ENCODE results near the gene PRR35. TPM values are rescaled to one million over a fixed set of nuclear protein-coding genes. Genes with fewer than 3 reads are reported as not detected.

PRR35 gene
- total RNA-seq, 6 experiments from 2014 or later: not detected

DNA sequence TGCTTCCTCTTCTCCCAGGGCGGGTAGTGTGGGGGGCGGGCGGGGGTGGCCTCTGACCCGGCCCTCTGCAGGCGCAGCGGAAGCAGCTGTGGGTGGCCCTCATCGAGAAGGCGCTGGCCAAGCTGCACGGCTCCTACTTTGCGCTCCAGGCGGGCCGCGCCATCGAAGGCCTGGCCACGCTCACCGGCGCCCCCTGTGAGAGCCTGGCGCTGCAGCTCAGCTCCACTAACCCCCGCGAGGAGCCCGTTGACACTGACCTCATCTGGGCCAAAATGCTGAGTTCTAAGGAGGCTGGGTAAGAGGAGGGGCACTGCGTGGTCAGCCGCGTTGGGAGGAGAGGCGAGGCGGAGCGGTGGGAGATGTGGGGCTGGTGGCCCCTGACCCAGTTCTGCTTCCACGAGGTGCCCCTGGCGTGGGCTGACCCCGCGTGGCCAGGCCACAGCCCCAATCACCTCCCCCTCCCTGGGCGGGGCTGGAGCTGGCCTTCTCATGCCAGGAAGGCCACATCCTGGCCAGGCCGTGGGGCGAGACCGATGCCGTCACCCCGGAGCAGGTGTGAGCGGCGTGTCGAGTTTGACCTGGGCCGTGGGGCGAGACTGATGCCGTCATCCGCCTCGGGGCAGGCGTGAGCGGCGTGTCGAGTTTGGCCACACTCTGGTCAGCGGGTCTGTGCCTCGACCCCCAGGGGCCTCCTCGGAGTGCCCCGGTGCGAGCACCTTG, 10.5 kb upstream of the PRR35 start:
- peaks cover 6% of the 10 kb centered on the region for H3K4me1 Mint-ChIP-seq (ENCODE audit: low read depth)
- no peak overlapping the region for H3K4me3 Mint-ChIP-seq
- H3K9me3 Mint-ChIP-seq: no peaks in the 10 kb centered on the region
- TF ChIP-seq CTCF (IDR thresholded peaks at IDR 0.05): peak; percentile 38; the same call in 1 of the 2 replicates
- H3K27ac Mint-ChIP-seq: no peak overlapping the region
- no peaks in the 10 kb centered on the region for H3K36me3 Mint-ChIP-seq (ENCODE audit: low read depth)
- H3K27me3 Mint-ChIP-seq (ENCODE audit: insufficient read depth): no peaks in the 10 kb centered on the region; the same call in none of the 2 replicates
- DNase-seq: no peak

DNA sequence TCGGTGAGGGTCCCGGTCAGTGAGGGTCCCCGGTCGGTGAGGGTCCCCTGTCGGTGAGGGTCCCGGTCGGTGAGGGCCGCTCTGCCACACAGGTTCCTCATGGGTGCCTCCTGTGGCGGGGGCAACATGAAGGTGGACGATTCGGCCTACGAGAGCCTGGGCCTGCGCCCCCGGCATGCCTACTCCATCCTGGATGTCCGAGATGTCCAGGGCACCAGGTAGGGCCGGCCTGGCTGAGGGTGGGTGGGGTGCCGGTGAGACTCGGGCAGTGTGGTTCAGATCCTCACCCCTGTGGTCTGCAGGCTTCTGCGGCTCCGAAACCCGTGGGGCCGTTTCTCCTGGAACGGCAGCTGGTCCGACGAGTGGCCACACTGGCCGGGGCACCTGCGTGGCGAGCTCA, 9.0 kb upstream of the PRR35 start:
- Mint-ChIP-seq H3K4me1 (ENCODE audit: low read depth) (peaks cover 8% of the 10 kb centered on the region), H3K27me3 (ENCODE audit: insufficient read depth) (no peaks in the 10 kb centered on the region), H3K9me3 (no peaks in the 10 kb centered on the region), H3K4me3 (no peak overlapping the region), H3K27ac (no peak overlapping the region), H3K36me3 (ENCODE audit: low read depth) (no peaks in the 10 kb centered on the region)
- DNase-seq: no peak
- no peak for TF ChIP-seq CTCF (IDR thresholded peaks at IDR 0.05)

- no peak overlapping the region for H3K27ac Mint-ChIP-seq
Measured at GRCh38 chr16:552171-552570, 8.0 kb upstream of the PRR35 start.

DNA sequence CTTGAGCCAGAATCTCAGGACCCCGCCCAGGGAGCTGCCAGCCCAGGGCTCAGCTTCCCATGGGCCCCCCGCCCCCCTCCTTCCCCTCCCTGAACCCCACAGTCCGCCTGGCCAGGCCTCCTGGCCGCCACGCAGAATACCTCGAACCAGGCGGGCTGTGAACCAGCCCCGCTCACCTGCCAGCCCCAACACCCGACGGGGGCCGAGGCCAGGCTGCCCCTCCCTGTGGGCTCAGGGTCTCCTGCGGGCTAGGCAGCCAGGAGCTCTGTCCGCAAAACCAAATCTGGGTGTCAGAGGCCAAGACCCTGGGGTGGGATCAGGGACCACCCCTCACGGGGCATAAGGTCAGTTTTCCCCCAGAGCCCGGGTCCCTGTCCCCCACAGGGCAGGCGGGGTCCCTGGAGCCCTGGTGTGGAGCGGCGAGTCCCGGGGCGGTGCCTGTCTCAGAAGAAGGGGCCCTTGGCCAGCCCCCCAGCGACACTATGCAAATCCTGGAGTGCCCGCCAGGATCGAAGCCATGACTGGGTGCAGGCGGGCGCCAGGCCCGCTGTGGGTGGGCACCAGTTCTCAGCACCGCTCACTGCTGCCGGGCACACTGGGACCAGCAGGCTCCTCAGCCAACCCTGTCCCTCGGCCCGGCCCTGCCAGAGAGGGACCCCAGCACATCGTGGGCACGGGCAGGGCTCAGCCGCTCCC, 6.4 kb upstream of the PRR35 start:
- peaks cover 4% of the 10 kb centered on the region for H3K27me3 Mint-ChIP-seq (ENCODE audit: insufficient read depth)
- no peak overlapping the region for H3K4me3 Mint-ChIP-seq

More at GRCh38 chr16:552171-552570, 8.0 kb upstream of the PRR35 start:
- Mint-ChIP-seq H3K9me3 (no peaks in the 10 kb centered on the region), H3K4me3 (no peak overlapping the region), H3K4me1 (ENCODE audit: low read depth) (peaks cover 8% of the 10 kb centered on the region), H3K27me3 (ENCODE audit: insufficient read depth) (no peaks in the 10 kb centered on the region), H3K36me3 (ENCODE audit: low read depth) (no peaks in the 10 kb centered on the region)
- no peak for TF ChIP-seq CTCF (IDR thresholded peaks at IDR 0.05)
- DNase-seq: no peak

GRCh38 chr16:554297-554621, 5.9 kb upstream of the PRR35 start:
- no peaks in the 10 kb centered on the region for H3K9me3 Mint-ChIP-seq
- peak overlapping the region; percentile 88 for H3K27ac Mint-ChIP-seq
- H3K27me3 Mint-ChIP-seq (ENCODE audit: insufficient read depth): peaks cover 4% of the 10 kb centered on the region
- peaks cover 8% of the 10 kb centered on the region for H3K4me1 Mint-ChIP-seq (ENCODE audit: low read depth)
- H3K36me3 Mint-ChIP-seq (ENCODE audit: low read depth): no peaks in the 10 kb centered on the region
- no peak for TF ChIP-seq CTCF (IDR thresholded peaks at IDR 0.05)
- peak overlapping the region; percentile 76 for H3K4me3 Mint-ChIP-seq
- no peak for DNase-seq

More for the DNA sequence above, 6.4 kb upstream of the PRR35 start:
- Mint-ChIP-seq H3K36me3 (ENCODE audit: low read depth) (no peaks in the 10 kb centered on the region), H3K4me1 (ENCODE audit: low read depth) (peaks cover 8% of the 10 kb centered on the region), H3K27ac (no peak overlapping the region), H3K9me3 (no peaks in the 10 kb centered on the region)
- TF ChIP-seq CTCF (IDR thresholded peaks at IDR 0.05): no peak
- no peak for DNase-seq
